ENCODE measurements around the gene HLTF.

Gene HLTF

GRCh38 chr3:149090461-149090860 is 4.1 kb upstream of the HLTF start:
- DNase-seq (ENCODE audit: insufficient read length, low spot score) (no peak), FAIRE-seq (no peak)

- FAIRE-seq = no peak
- no peak for DNase-seq (ENCODE audit: insufficient read length, low spot score)
Measured at GRCh38 chr3:149089395-149089794, 3.1 kb upstream of the HLTF start.

DNA sequence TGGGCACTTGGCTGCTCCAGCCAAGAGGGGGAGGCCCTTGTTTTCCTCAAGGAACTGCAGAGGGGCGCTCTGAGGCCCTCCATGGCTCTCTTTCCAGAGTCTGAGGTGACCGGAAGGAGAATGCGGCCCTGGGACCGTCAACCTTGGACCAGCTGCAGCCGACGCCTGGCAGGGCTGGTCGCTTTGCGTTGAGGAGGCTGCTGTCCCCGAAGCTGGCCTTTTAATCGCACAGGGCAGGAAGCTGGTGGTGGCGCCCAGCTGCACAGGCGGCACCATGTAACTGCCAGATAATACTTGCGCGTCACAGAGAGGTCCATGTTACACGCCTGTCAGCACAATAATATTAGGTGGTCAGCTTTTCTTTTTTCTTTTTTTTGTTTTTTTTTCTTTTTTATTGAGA is 875 bp upstream of the HLTF start:
- no peak for DNase-seq (ENCODE audit: insufficient read length, low spot score)
- no peak for FAIRE-seq

GRCh38 chr3:149085828-149086231 is 503 bp downstream of the HLTF start:
- FAIRE-seq (no peak), DNase-seq (ENCODE audit: insufficient read length, low spot score) (peak; percentile 17)

DNA sequence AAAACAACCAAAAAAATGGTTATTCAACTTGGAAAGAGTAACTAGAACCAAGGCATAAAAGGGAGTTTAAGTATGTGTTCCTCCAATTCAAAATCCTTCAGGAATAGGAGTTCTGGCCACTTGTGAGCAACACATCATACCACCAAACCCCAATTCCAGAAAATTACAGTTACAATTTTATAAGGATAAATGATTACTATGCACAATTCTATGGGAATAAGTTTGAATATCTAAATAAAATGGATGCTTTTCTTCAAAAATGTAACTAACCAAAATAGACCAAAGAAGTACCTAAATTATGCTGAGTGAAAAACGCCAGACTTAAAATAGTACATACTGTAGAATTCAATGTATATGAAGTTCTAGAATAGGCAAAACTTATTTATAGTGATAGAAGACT is 4.6 kb downstream of the HLTF start:
- no peak for DNase-seq (ENCODE audit: insufficient read length, low spot score)
- no peak for FAIRE-seq

GRCh38 chr3:149080699-149081091 is 5.6 kb downstream of the HLTF start:
- FAIRE-seq (no peak), DNase-seq (ENCODE audit: insufficient read length, low spot score) (peak; percentile 28)

- DNase-seq (ENCODE audit: insufficient read length, low spot score) (no peak), FAIRE-seq (no peak)
Measured at GRCh38 chr3:149080011-149080698, 6.2 kb downstream of the HLTF start.

- FAIRE-seq (peak; percentile 46), DNase-seq (ENCODE audit: insufficient read length, low spot score) (no peak)
Measured at GRCh38 chr3:149077628-149078027, 8.7 kb downstream of the HLTF start.

DNA sequence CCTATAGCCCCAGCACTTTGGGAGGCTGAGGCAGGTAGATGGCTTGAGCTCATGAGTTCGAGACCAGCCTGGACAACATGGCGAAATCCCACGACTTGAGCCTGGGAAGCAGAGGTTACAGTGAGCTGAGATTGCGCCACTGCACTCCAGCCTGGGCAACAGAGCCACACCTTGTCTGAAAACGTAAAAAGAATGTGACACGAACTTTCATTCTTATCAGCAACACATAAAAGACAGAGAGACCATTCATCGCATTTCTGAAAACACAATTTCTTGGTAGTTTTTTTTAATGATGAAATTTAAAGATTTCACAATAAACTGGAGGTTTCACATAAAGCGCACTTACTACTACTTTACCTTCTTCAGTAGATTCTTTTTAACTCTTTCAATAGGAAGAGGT is 18.4 kb downstream of the HLTF start:
- DNase-seq (ENCODE audit: insufficient read length, low spot score) (no peak), FAIRE-seq (no peak)

DNA sequence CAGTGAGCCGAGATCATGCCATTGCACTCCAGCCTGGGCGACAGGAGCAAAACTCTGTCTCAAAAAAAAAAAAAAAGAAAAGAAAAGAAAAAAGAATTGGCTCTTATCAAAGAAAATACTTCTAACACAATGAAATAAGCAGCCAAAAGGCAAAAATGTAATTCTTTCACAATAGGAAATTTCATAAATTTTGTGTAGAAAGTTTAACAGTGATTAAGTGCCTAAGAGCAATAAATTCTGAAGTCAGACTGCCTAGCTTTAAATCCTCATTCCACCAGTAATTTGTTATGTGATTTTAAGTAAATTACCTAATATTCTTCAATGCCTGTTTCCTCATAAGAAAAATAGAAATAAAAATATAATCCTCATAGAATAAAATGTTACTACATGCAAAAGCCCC is 24.6 kb downstream of the HLTF start:
- DNase-seq (ENCODE audit: insufficient read length, low spot score) = no peak

GRCh38 chr3:149058602-149059001 is 27.7 kb downstream of the HLTF start:
- DNase-seq (ENCODE audit: insufficient read length, low spot score) (no peak), FAIRE-seq (no peak)

More for the DNA sequence above, 24.6 kb downstream of the HLTF start:
- no peak for FAIRE-seq

DNA sequence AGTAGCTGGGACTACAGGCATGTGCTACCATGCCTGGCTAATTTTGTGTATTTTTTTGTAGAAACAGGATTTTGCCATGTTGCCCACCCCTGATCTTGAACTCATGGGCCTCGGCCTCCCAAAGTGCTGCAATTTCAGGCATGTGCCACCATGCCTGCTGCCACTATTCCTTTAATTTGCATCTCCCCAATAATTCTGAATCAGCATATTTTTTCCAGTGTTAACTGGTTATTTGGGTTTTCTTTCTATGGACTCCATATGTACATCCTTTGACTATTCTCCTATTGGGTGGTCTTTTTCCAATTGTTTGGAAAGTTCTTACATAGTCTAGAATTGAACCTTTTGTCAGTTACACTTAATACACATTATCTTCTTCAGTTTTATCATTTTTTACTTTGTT is 28.1 kb downstream of the HLTF start:
- no peak for FAIRE-seq
- no peak for DNase-seq (ENCODE audit: insufficient read length, low spot score)

DNA sequence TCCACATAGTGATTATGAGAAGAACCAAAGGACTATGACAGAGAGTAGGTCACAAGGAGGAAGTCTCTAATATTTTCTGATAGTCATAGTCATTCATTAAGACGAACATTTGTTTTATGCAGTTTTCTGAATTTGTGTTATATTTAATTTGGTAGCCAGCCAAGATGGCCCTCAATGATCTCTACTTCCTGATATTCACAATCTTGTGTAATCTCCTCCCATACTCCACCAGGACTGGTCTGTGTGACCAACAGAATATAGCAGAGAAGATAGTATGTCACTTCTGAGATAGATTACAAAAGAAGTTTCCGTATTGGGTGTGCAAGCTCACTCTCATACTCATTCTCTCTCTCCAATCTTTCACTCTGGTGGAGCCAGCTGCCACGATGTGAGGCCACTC is 30.8 kb downstream of the HLTF start:
- FAIRE-seq = no peak
- DNase-seq (ENCODE audit: insufficient read length, low spot score) = no peak

DNA sequence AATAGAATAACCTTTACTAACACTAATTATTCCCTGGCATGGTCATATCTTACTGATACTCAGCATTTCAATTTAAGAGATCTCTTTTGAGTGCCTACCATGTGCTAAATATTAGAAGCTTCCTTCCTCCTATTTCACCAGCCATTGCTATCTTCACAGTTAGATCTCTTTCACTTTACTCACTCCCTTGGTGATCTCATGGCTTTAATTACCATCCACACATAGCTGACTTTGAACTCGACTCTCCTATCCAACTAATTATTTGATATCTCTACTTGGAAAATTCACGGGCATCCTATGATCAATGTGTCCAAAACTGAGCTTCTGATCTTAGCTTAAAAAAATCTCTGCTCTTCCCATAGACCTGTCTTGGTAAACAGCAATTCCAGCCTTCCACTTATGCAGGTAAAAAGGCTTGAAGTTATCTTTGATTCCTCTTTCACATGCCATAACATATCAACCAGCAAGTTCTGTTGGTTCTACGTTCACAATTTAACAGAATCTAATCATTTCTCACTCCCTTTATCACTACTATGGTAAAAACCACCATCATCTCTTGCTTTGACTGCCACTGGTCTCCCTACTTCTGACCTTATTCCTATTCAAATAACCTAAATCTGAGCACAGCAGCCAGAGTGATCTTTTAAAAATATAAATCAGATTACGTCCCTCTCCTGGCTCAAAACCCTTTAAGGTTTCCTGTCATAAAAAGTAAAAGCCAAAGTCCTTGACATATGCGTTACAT is 41.8 kb downstream of the HLTF start:
- FAIRE-seq (no peak), DNase-seq (ENCODE audit: insufficient read length, low spot score) (no peak)

DNA sequence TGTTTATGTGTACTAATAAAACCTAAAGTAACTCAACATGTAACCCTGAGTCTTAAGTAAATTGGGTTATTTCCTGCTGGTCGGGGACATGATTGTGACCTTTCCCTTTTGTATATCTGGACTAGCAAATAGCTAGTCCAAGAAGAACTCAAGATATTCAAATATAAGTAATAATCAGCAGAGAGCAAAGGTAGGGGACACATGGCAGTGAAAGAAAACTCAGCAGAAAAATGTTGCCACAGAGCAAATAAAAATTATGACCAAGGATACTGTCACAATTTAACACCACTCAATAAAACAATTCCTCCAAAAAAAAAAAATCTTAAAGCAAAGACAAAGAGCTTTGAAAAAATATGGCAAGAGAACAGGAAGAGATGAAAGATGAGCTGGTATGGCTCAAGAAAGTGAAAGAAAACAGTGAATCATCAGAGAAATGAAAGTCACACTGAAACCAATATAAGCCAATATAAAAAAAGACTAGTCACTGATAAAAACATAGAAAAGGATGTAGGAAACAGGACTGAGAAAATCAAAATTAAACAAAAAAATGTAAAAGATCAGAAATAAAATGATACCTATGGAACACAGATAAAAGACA is 43.4 kb downstream of the HLTF start:
- no peak for FAIRE-seq

GRCh38 chr3:149038322-149038721 is 48.0 kb downstream of the HLTF start:
- DNase-seq (ENCODE audit: insufficient read length, low spot score) (no peak), FAIRE-seq (no peak)

More for the DNA sequence above, 43.4 kb downstream of the HLTF start:
- DNase-seq (ENCODE audit: insufficient read length, low spot score) = peak; percentile 13

DNA sequence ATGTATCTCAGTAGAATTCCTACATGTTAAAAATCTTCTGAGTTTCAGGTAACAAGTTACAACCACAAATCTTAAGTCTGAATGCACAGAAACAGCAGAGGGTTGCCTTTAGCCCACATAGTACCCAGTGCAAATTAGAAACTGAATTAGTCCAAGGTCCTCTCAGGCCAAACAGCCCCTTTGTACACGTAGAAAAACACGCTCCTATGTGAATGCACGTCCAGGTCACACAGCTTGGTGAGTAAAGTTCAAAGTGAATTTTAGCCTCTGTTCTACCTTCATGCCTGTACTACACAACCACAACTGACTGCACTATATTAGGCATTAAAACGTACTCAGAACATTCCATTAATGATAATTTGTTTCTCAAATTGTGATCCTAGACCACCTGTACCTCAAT is 48.6 kb downstream of the HLTF start:
- FAIRE-seq = peak; percentile 40
- no peak for DNase-seq (ENCODE audit: insufficient read length, low spot score)

DNA sequence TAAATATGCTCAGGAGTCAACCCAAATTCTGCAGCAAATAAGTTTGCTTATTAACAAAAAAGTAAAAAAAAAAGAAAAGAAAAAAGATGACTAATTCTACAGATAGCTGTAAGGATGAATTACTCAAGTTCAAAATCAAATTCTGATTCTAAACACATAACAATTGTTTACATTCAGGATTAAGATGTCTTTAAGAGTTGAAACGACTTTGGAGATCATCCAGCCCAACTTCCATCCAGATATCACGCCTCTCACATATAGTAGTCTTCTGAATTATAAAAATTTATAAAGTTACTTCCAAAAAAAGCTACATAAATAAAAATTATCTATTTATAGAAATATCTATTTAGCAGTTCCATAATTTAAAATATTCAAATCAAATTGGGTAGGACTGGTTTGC is 55.2 kb downstream of the HLTF start:
- DNase-seq (ENCODE audit: insufficient read length, low spot score) (no peak), FAIRE-seq (no peak)

GRCh38 chr3:149026718-149027117 is 59.6 kb downstream of the HLTF start:
- no peak for FAIRE-seq
- no peak for DNase-seq (ENCODE audit: insufficient read length, low spot score)

DNA sequence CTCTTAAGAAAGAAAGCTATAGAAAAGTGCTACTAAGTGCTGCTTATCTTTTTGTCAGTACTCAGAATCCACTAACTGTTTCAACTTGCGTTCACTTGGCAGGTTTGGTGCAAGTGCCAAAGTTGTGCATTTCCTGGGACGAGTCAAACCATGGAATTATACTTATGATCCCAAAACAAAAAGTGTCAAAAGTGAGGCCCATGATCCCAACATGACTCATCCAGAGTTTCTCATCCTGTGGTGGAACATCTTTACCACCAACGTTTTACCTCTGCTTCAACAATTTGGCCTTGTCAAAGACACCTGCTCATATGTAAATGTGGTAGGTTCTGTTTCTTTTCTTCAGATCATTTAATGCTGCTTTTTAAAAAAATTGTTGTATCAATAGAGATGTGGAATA is 62.4 kb downstream of the HLTF start:
- FAIRE-seq = no peak
- DNase-seq (ENCODE audit: insufficient read length, low spot score) = no peak

- no peak for DNase-seq (ENCODE audit: insufficient read length, low spot score)
- FAIRE-seq = no peak
Measured at GRCh38 chr3:149021830-149022229, 64.5 kb downstream of the HLTF start.

DNA sequence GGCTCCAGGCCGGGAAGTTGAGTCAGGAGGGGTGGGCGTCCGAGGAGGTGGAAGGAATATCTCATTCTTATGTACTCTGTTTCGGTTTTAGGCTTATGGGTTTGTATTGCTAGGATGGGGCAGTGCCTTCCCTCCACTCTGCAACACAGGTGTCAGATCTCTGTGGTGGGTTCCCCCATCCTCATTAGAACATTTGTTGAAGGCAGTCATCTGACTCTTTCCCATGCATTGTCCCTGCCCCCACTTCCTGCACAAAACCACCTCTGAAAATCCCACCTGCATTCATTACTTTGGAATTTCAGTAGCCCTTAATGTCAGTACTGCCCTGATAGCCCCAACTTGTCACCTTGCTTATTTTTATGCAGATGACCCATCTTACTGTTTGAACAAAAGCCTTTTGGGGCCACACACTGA is 65.5 kb downstream of the HLTF start:
- no peak for FAIRE-seq

More for the DNA sequence above, 65.5 kb downstream of the HLTF start:
- no peak for DNase-seq (ENCODE audit: insufficient read length, low spot score)
